Cerebellar cortex (tissue), 1 donor: ENCODE measurements around the gene GK2.

Experiments
- DNase-seq: peaks from one replicate; pipeline ENCODE4 v3.0.0-alpha.2; 2015; ENCODE audit warnings: low spot score

The GK2 gene

GRCh38 chr4:79385641-79386040, 22.4 kb downstream of the GK2 start:
- DNase-seq, result no peak

GRCh38 chr4:79381161-79381560, 26.9 kb downstream of the GK2 start:
- DNase-seq, result no peak

GRCh38 chr4:79370026-79370425, 38.0 kb downstream of the GK2 start:
- DNase-seq, result no peak

GRCh38 chr4:79367096-79367495, 40.9 kb downstream of the GK2 start:
- DNase-seq, result no peak

GRCh38 chr4:79366422-79366821, 41.6 kb downstream of the GK2 start:
- no peak for DNase-seq

GRCh38 chr4:79364061-79364460, 44.0 kb downstream of the GK2 start:
- no peak for DNase-seq

GRCh38 chr4:79362626-79363025, 45.4 kb downstream of the GK2 start:
- peak; percentile 20 for DNase-seq

- no peak for DNase-seq
Observed at GRCh38 chr4:79360006-79360405, 48.0 kb downstream of the GK2 start.

- DNase-seq, result no peak
Observed at GRCh38 chr4:79358438-79358837, 49.6 kb downstream of the GK2 start.

GRCh38 chr4:79357365-79357764, 50.7 kb downstream of the GK2 start:
- no peak for DNase-seq
